SJCRH30 (cell line): Measurements from ENCODE around the gene POLR3E. TPM values are rescaled to one million over a fixed set of nuclear protein-coding genes. Genes with fewer than 3 reads are reported as not detected.

Source experiments
- DNase-seq, 2 experiments: peaks; one replicate each; pipeline ENCODE4 v3.0.0-alpha.2; 2015 to 2020
- H3K27ac ChIP-seq: fragments of 250-450 bp; sonication (Bioruptor Pico); 2 replicates; pipeline ENCODE4 v1.5.1; 2020; ENCODE audit warnings: mild to moderate bottlenecking, moderate library complexity
- H3K27me3 ChIP-seq: fragments of 250-450 bp; sonication (Bioruptor Pico); 2 replicates; pipeline ENCODE4 v1.5.1; 2020; ENCODE audit warnings: mild to moderate bottlenecking, moderate library complexity
- H3K36me3 ChIP-seq: fragments of 250-450 bp; sonication (Bioruptor Pico); 2 replicates; pipeline ENCODE4 v1.5.1; 2020; ENCODE audit warnings: mild to moderate bottlenecking, moderate library complexity
- H3K4me1 ChIP-seq: fragments of 250-450 bp; sonication (Bioruptor Pico); 2 replicates; pipeline ENCODE4 v1.5.1; 2020; ENCODE audit warnings: mild to moderate bottlenecking, moderate library complexity
- H3K4me3 ChIP-seq: fragments of 250-450 bp; sonication (Bioruptor Pico); 2 replicates; pipeline ENCODE4 v1.5.1; 2020; ENCODE audit warnings: mild to moderate bottlenecking, moderate library complexity
- H3K9me3 ChIP-seq: fragments of 250-450 bp; sonication (Bioruptor Pico); replicated peaks from 2 replicates; pipeline ENCODE4 v1.5.1; 2020; ENCODE audit warnings: mild to moderate bottlenecking, moderate library complexity
- total RNA-seq: library from RNA; depleted of rRNA; stranded (reverse); fragments of >200 nt; shearing (Covaris generic); gene quantifications from 2 replicates; pipeline ENCODE4 v1.2.3, GENCODE V29; 2014

Gene POLR3E
- total RNA-seq, 1 experiment from 2014 or later, result 35.5 TPM

DNA sequence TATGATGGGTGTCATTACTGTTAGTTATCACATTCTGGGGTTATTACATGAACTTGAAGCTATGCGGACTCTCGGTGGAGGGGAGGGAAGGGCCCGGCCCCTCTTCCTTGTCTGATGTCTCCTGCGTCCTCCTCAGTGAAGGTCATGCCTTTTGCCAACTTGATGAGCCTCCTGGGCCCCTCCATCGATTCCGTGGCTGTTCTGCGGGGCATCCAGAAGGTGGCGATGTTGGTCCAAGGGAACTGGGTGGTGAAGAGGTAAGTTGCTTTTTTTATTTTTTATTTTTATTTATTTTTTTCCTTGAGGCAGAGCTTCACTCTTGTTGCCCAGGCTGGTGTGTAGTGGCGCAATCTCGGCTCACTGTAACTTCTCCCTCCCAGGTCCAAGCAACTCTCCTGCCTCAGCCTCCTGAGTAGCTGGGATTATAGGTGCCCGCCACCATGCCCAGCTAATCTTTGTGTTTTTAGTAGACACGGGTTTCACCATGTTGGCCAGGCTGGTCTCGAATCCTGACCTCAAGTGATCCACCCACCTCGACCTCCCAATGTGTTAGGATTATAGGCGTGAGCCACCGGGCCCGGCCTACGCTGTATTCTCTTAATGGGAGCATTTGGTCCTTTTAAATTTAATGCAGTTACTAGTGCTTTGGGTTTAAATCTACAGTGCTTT lies 21.6 kb downstream of the POLR3E start:
- no peak overlapping the region for H3K4me3 ChIP-seq
- peaks cover 16% of the 10 kb centered on the region for H3K36me3 ChIP-seq
- H3K27ac ChIP-seq, result no peak overlapping the region
- peak; percentile 48 to 66 for DNase-seq
- H3K27me3 ChIP-seq, result no peaks in the 10 kb centered on the region
- H3K4me1 ChIP-seq, result no peaks in the 10 kb centered on the region
- no peaks in the 10 kb centered on the region for H3K9me3 ChIP-seq

DNA sequence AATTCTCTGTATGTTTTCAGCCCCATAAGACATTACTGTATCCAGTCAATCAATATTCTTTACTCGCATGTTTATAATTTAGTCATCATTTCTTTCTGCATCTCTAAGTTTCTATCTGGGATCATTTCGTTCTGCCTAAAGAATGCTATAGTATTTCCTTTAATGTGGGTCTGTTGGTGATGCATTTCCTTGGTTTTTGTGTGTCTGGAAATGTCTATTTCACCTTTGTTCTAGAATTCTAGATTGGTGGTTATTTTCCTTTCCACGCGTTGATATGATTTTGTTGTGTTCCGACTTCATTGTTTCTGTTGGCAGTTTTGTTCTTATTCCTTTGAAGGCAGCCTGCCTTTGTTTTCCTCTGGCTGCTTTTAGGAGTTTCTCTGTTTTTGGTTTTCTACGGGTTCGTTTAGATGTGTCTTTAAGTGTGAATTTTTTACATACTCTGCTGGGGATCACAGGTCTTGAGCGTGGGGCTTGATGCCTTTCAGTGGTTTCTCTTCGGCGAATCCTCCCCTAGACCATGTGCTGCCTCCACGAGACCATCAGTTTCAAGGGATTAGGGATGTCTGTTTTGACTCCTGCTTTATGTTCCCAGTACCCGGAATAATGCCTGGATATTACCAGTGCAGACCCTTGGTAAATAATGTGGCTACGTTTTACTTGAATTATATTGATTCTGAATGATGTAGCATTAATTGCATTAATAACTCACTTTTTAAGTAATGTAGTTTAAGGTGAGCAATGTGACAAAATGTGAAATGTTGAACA lies 23.5 kb downstream of the POLR3E start:
- Histone ChIP-seq H3K4me3 (no peak overlapping the region), H3K36me3 (peaks cover 14% of the 10 kb centered on the region)
- DNase-seq, result no peak

GRCh38 chr16:22321340-22322001 lies 24.3 kb downstream of the POLR3E start:
- peak; percentile 41 to 73 for DNase-seq
- Histone ChIP-seq H3K4me1 (no peaks in the 10 kb centered on the region), H3K27ac (no peak overlapping the region), H3K36me3 (peaks cover 10% of the 10 kb centered on the region), H3K9me3 (no peaks in the 10 kb centered on the region), H3K4me3 (no peak overlapping the region), H3K27me3 (no peaks in the 10 kb centered on the region)

More for the DNA sequence above, 23.5 kb downstream of the POLR3E start:
- H3K27ac ChIP-seq, result no peak overlapping the region
- H3K4me1 ChIP-seq, result no peaks in the 10 kb centered on the region
- no peaks in the 10 kb centered on the region for H3K9me3 ChIP-seq
- H3K27me3 ChIP-seq, result no peaks in the 10 kb centered on the region

DNA sequence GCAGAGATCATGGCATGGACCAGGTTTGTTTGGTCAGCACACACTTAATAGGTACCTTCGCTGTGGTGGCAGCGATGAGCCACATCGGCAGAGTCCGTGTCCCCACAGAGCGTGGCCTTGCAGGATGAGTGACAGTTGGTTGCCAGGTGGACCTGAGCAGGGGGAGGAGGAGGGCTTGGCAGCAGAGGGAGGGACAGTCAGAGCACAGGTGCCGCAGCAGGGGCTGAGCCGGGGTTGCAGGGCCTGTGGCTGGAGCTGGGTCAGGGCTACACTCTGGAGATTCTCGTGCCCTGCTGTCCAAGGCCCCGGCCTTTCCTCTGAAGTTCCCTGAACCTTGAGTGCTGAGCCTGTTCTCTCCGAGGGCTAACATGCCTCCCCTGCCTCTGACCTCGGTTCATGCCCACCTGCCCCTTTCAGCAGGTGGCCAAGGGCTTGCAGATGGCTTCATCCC lies 24.8 kb downstream of the POLR3E start:
- no peak for DNase-seq
- Histone ChIP-seq H3K4me1 (no peaks in the 10 kb centered on the region), H3K9me3 (no peaks in the 10 kb centered on the region), H3K36me3 (peaks cover 10% of the 10 kb centered on the region), H3K27ac (no peak overlapping the region), H3K4me3 (no peak overlapping the region), H3K27me3 (no peaks in the 10 kb centered on the region)

DNA sequence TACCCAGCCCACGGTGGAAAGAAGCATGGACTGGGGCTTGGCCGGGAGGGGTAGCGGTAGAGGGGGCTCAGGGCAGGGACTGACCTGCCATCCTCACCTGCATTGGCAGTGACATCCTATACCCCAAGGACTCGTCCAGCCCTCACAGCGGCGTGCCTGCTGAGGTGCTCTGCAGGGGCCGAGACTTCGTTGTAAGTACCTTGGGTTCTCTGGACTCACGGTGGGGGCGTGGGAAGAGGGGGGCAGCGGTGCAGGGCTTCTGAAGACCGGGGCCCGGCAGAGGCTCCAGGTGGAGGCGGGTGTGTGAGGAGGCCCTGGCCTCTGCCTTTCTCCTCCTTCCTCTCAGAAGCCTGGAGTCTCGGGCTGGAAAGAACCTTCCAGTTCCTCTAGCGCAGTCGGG lies 25.5 kb downstream of the POLR3E start:
- H3K27me3 ChIP-seq, result no peaks in the 10 kb centered on the region
- H3K36me3 ChIP-seq, result peaks cover 13% of the 10 kb centered on the region

GRCh38 chr16:22323173-22323958 lies 26.2 kb downstream of the POLR3E start:
- H3K4me1 ChIP-seq, result no peaks in the 10 kb centered on the region
- H3K4me3 ChIP-seq, result no peak overlapping the region
- no peaks in the 10 kb centered on the region for H3K27me3 ChIP-seq
- no peak overlapping the region for H3K27ac ChIP-seq
- H3K9me3 ChIP-seq, result no peaks in the 10 kb centered on the region
- no peak for DNase-seq
- peaks cover 13% of the 10 kb centered on the region for H3K36me3 ChIP-seq

More for the DNA sequence above, 25.5 kb downstream of the POLR3E start:
- no peak overlapping the region for H3K27ac ChIP-seq
- no peaks in the 10 kb centered on the region for H3K4me1 ChIP-seq
- no peak for DNase-seq
- no peaks in the 10 kb centered on the region for H3K9me3 ChIP-seq
- H3K4me3 ChIP-seq, result no peak overlapping the region

DNA sequence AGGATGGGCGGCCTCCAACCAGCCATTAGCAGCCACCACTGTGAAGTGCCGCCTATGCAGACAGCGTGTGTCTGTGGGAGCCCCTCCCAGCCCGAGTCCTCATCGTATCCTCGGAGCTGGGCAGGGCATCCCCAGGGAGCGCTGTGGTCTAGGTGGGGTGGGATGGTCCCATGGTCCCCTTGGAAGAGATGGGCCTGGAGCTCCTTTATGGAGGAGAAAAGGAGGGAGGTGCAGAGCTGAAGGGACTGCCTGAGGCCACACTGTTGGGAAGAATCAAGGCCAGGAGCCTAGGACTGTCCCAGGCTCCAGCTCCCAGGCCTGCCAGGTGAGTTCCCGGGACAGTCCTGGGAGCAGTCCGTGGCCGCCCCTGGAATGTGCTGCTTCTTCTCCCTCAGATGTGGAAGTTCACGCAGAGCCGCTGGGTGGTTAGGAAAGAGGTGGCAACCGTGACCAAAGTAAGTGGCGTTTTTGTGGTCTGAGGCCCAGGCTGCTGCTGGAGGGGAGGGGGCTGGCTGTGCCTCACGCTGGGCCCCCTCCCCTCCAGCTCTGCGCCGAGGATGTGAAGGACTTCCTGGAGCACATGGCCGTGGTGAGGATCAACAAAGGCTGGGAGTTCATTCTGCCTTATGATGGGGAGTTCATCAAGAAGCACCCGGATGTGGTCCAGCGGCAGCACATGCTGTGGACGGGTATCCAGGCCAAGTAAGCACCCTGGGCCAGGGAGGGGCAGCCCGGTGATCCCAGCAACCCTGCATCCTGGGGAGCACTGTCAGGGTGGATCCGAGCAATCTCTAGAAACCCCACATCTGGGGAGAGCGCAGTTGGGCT lies 27.0 kb downstream of the POLR3E start:
- Histone ChIP-seq H3K4me3 (no peak overlapping the region), H3K27me3 (no peaks in the 10 kb centered on the region), H3K9me3 (no peaks in the 10 kb centered on the region), H3K27ac (no peak overlapping the region), H3K4me1 (no peaks in the 10 kb centered on the region), H3K36me3 (peaks cover 14% of the 10 kb centered on the region)
- DNase-seq, result no peak

- no peaks in the 10 kb centered on the region for H3K27me3 ChIP-seq
- peaks cover 10% of the 10 kb centered on the region for H3K36me3 ChIP-seq
- no peaks in the 10 kb centered on the region for H3K4me1 ChIP-seq
- no peaks in the 10 kb centered on the region for H3K9me3 ChIP-seq
- no peak overlapping the region for H3K4me3 ChIP-seq
- no peak for DNase-seq
- no peak overlapping the region for H3K27ac ChIP-seq
Observed at GRCh38 chr16:22324787-22325597, 27.8 kb downstream of the POLR3E start.

DNA sequence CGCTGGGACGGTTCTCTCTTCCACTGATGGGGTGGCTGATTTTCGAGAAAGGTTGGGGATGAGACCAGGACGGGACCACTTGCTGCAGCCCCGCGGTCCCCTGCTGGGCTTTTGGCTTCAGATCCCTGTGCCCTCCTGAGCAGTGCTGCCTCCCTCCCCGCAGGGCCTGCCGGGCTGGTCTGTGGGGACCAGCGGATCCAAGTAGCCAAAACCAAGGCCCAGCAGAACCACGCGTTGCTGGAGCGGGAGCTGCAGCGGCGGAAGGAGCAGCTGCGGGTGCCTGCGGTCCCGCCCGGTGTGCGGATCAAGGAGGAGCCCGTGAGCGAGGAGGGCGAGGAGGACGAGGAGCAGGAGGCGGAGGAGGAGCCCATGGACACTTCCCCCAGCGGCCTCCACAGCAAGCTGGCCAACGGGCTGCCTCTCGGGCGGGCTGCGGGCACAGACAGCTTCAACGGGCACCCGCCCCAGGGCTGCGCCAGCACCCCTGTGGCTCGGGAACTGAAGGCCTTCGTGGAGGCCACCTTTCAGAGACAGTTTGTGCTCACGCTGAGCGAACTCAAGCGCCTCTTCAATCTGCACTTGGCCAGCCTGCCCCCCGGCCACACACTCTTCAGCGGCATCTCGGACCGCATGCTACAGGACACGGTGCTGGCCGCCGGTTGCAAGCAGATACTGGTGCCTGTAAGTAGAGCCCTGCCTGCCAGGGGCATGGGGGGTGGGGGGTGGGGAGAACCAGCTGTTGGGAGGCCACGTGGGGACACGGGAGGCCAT lies 28.6 kb downstream of the POLR3E start:
- Histone ChIP-seq H3K27me3 (no peaks in the 10 kb centered on the region), H3K4me3 (no peak overlapping the region), H3K9me3 (no peaks in the 10 kb centered on the region), H3K27ac (no peak overlapping the region), H3K4me1 (no peaks in the 10 kb centered on the region), H3K36me3 (peaks cover 7% of the 10 kb centered on the region; the same call in 1 of the 2 replicates)
- DNase-seq, result no peak

DNA sequence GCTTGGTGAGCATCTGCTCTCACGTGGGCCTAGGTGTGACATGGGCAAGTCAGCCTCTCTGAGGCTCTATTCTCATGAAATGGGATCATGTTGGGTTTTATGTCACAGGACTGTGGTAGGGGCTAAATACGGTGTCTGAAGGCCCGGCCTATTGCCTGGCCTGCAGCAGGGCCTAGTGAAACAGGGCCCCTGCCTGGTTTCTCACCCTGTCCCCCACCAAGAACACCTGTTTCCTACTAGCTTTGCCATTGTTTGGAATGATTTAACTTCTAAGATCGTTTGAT lies 29.1 kb downstream of the POLR3E start:
- Histone ChIP-seq H3K9me3 (no peaks in the 10 kb centered on the region), H3K27ac (no peak overlapping the region), H3K36me3 (peaks cover 9% of the 10 kb centered on the region; the same call in 1 of the 2 replicates), H3K4me1 (no peaks in the 10 kb centered on the region), H3K27me3 (no peaks in the 10 kb centered on the region), H3K4me3 (no peak overlapping the region)
- DNase-seq, result no peak

DNA sequence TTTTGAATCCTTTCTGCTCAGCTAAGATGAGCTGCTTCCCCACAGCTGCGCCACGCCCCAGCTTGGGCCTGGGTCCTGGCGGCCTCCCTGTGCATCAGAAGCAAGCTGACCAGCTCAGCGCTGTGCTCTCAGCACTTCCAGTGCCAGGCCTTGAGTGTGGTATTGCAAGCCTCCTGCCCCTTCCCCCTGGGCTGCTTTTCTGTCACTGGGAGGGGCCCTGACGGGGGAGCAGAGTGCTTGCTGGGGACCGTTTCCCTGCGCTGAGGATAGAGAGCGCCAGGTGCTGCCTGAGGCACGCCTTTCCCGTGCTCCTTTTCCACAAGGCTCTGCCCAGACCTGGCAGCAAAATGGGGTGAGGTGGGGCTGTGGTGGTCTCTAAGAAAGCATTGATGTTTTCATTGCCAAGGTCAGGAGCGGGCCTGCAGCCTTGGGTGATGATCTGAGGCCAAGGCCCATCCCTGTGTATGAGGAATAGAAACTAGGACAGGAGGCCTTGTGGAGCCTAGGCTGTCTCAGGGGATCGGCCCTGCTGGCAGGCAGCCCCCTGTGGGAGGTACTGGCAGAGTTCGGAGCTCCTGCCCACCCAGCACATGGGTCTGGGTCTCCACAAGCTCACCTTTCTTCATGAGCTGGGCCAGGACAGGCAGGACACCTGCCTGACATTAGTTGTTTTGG lies 29.7 kb downstream of the POLR3E start:
- no peak overlapping the region for H3K27ac ChIP-seq
- no peaks in the 10 kb centered on the region for H3K9me3 ChIP-seq
- no peak for DNase-seq
- peaks cover 13% of the 10 kb centered on the region for H3K36me3 ChIP-seq
- H3K4me3 ChIP-seq, result no peak overlapping the region
- H3K4me1 ChIP-seq, result no peaks in the 10 kb centered on the region
- H3K27me3 ChIP-seq, result no peaks in the 10 kb centered on the region

- no peak for DNase-seq
- no peak overlapping the region for H3K27ac ChIP-seq
- no peaks in the 10 kb centered on the region for H3K4me1 ChIP-seq
- H3K9me3 ChIP-seq, result no peaks in the 10 kb centered on the region
- H3K36me3 ChIP-seq, result peaks cover 18% of the 10 kb centered on the region
- no peak overlapping the region for H3K4me3 ChIP-seq
- no peaks in the 10 kb centered on the region for H3K27me3 ChIP-seq
Observed at GRCh38 chr16:22327446-22327775, 30.2 kb downstream of the POLR3E start.
